HEK293T (cell line): ENCODE data around the gene SLC13A3.

Experiments used
- HDGF ChIP-seq: fragments of 450-650 bp; IDR thresholded peaks from 2 replicates; pipeline ENCODE4 v1.6.1; 2017; ENCODE audit warnings: antibody characterized with exemption, borderline replicate concordance
- TARDBP ChIP-seq: fragments of 450-650 bp; IDR thresholded peaks from 2 replicates; pipeline ENCODE4 v1.6.1; 2016

GRCh38 chr20:46647469-46647868, 3.8 kb downstream of the SLC13A3 start:
- TF ChIP-seq HDGF, result no peak
- no peak for TF ChIP-seq TARDBP
